Panc1 (cell line): ENCODE data around the gene JAZF1. TPM values are rescaled to one million over a fixed set of nuclear protein-coding genes. Genes with fewer than 3 reads are reported as not detected.

Experiments used
- ATAC-seq: fragments of 200-7000 bp; cut with Tn5 transposase; 2 replicates; pipeline ENCODE4 v1.9.1; 2020; ENCODE audit warnings: mild to moderate bottlenecking, moderate library complexity
- BruUV-seq: library from RNA; stranded (reverse); fragments of 400-500 nt; replicated peaks from 2 replicates; lab custom pipeline; 2021; lab: Mats Ljungman, UMichigan
- CTCF ChIA-PET: fragments of 300-600 bp; sonication (Branson Sonifier 250); formaldehyde crosslinking; loops from one replicate; lab custom pipeline; 2022; ENCODE audit warnings: antibody characterized with exemption; lab: Charles Lee
- POLR2A ChIA-PET: fragments of 300-600 bp; sonication (Branson Sonifier 250); formaldehyde crosslinking; loops from one replicate; lab custom pipeline; 2022; ENCODE audit warnings: antibody characterized with exemption; lab: Charles Lee
- DNase-seq: peaks from one replicate; pipeline ENCODE4 v3.0.0-alpha.2; 2010; ENCODE audit warnings: low read depth, low spot score
- H3K27ac ChIP-seq: 2 replicates; pipeline ENCODE4 v1.5.1; 2011; ENCODE audit warnings: mild to moderate bottlenecking, low read length, inconsistent platforms
- H3K27me3 ChIP-seq: fragments of 200-500 bp; sonication (Bioruptor generic); 2 replicates; pipeline ENCODE4 v1.6.0; 2014; ENCODE audit warnings: low read length, inconsistent platforms; ENCODE audit not compliant: control insufficient read depth, insufficient read depth
- H3K36me3 ChIP-seq: fragments of 200-500 bp; sonication (Bioruptor generic); 2 replicates; pipeline ENCODE4 v1.5.1; 2014; ENCODE audit warnings: inconsistent platforms, mild to moderate bottlenecking, low read length, moderate library complexity; ENCODE audit not compliant: control insufficient read depth, insufficient read depth
- H3K4me1 ChIP-seq: 2 replicates; pipeline ENCODE4 v1.5.1; 2011; ENCODE audit warnings: inconsistent platforms, mild to moderate bottlenecking, low read length, moderate library complexity; ENCODE audit not compliant: control insufficient read depth, insufficient read depth
- H3K4me3 ChIP-seq, 2 experiments: 2 replicates each; pipeline ENCODE4 v1.5.1; 2011 to 2012; ENCODE audit warnings: low read depth in 2 of 2, low read length in 2 of 2, mild to moderate bottlenecking in 2 of 2, inconsistent platforms in 1 of 2, moderate library complexity in 1 of 2
- H3K9me3 ChIP-seq: fragments of 200-500 bp; sonication (Bioruptor generic); 2 replicates; pipeline ENCODE4 v1.5.1; 2014; ENCODE audit warnings: low read depth, mild to moderate bottlenecking, inconsistent platforms, low read length, moderate library complexity; ENCODE audit not compliant: control insufficient read depth, insufficient read depth
- CTCF ChIP-seq: fragments of 450-650 bp; IDR thresholded peaks from 2 replicates; pipeline ENCODE4 v1.5.1; 2017; ENCODE audit warnings: mild to moderate bottlenecking
- POLR2AphosphoS5 ChIP-seq: IDR thresholded peaks from 2 replicates; pipeline ENCODE4 v1.6.1; 2012; ENCODE audit warnings: mild to moderate bottlenecking, low read depth, low read length, moderate library complexity
- REST ChIP-seq, 2 experiments: IDR thresholded peaks; 2 replicates each; pipeline ENCODE4 v1.6.1; 2011 to 2012; ENCODE audit warnings: low read depth in 2 of 2, control low read depth in 1 of 2, low read length in 1 of 2, mild to moderate bottlenecking in 1 of 2, moderate library complexity in 1 of 2; ENCODE audit not compliant: insufficient read depth in 1 of 2
- SIN3A ChIP-seq: IDR thresholded peaks from 2 replicates; pipeline ENCODE4 v1.6.1; 2012; ENCODE audit warnings: low read depth, mild to moderate bottlenecking, low read length, moderate library complexity, borderline replicate concordance; ENCODE audit not compliant: insufficient read depth
- TCF7L2 ChIP-seq: IDR thresholded peaks from 2 replicates; pipeline ENCODE4 v1.6.1; 2011; ENCODE audit warnings: mild to moderate bottlenecking, low read depth, low read length, inconsistent platforms
- in situ Hi-C: cut with HindIII; loops from 2 replicates; pipeline ENCODE4 v1.10.0; 2016; ENCODE audit warnings: low sequenced_read_pairs, low pct_unique_long_range_greater_than_20kb
- intact Hi-C: fragments of 100-400 bp; cut with micrococcal nuclease; formaldehyde crosslinking; loops from one replicate; pipeline ENCODE4 v1.10.0; 2022; ENCODE audit not compliant: unreplicated experiment
- total RNA-seq: library from RNA; stranded (reverse); gene quantifications from one replicate; pipeline ENCODE4 v1.2.1, GENCODE V29; 2021; ENCODE audit not compliant: unreplicated experiment

Gene JAZF1
- total RNA-seq, 1 experiment from 2014 or later = 8.8 TPM

- Histone ChIP-seq H3K27me3 (no peaks in the 10 kb centered on the region), H3K4me3 (no peak overlapping the region), H3K4me1 (peaks cover 9% of the 10 kb centered on the region; the same call in 1 of the 2 replicates), H3K27ac (no peak overlapping the region), H3K9me3 (no peaks in the 10 kb centered on the region), H3K36me3 (no peaks in the 10 kb centered on the region)
- in situ Hi-C loops = no loop called here
- CTCF ChIA-PET = no interaction called here
- POLR2A ChIA-PET = no interaction called here
- ATAC-seq = no peak
- BruUV-seq = no TSS peak
- intact Hi-C loops = no loop called here
- TF ChIP-seq POLR2AphosphoS5 = no peak
- no peak for TF ChIP-seq TCF7L2
- no peak for TF ChIP-seq REST (IDR thresholded peaks at IDR 0.05; ENCODE audit: insufficient read depth in 1 of 2, low read depth in 2 of 2, low read length in 1 of 2)
- TF ChIP-seq CTCF = no peak
- TF ChIP-seq SIN3A = no peak
- no peak for DNase-seq
Observed at GRCh38 chr7:27897441-27897847, 283.2 kb downstream of the JAZF1 start.

GRCh38 chr7:27897001-27897400, 283.6 kb downstream of the JAZF1 start:
- H3K9me3 ChIP-seq = no peaks in the 10 kb centered on the region
- no peak for ATAC-seq
- no peak overlapping the region for H3K4me3 ChIP-seq
- no peak overlapping the region for H3K27ac ChIP-seq
- no peaks in the 10 kb centered on the region for H3K27me3 ChIP-seq
- TF ChIP-seq REST (IDR thresholded peaks at IDR 0.05; ENCODE audit: insufficient read depth in 1 of 2, low read depth in 2 of 2, low read length in 1 of 2) (no peak), SIN3A (no peak), TCF7L2 (no peak), POLR2AphosphoS5 (no peak)
- no TSS peak for BruUV-seq
- POLR2A ChIA-PET = no interaction called here
- CTCF ChIA-PET = no interaction called here
- H3K4me1 ChIP-seq = peaks cover 9% of the 10 kb centered on the region; the same call in 1 of the 2 replicates
- no peak for DNase-seq
- intact Hi-C loops (no loop called here), in situ Hi-C loops (no loop called here)
- H3K36me3 ChIP-seq = no peaks in the 10 kb centered on the region
